GM12874 (cell line): ENCODE data around the gene CFAP99.

ENCODE experiments used
- TF ChIP-seq, protein P1 (sequence below): IDR thresholded peaks from 2 replicates; pipeline ENCODE4 v1.5.1; 2011; ENCODE audit warnings: low read depth, mild to moderate bottlenecking, control low read depth, low read length, moderate library complexity; ENCODE audit not compliant: insufficient read depth

Gene CFAP99

DNA sequence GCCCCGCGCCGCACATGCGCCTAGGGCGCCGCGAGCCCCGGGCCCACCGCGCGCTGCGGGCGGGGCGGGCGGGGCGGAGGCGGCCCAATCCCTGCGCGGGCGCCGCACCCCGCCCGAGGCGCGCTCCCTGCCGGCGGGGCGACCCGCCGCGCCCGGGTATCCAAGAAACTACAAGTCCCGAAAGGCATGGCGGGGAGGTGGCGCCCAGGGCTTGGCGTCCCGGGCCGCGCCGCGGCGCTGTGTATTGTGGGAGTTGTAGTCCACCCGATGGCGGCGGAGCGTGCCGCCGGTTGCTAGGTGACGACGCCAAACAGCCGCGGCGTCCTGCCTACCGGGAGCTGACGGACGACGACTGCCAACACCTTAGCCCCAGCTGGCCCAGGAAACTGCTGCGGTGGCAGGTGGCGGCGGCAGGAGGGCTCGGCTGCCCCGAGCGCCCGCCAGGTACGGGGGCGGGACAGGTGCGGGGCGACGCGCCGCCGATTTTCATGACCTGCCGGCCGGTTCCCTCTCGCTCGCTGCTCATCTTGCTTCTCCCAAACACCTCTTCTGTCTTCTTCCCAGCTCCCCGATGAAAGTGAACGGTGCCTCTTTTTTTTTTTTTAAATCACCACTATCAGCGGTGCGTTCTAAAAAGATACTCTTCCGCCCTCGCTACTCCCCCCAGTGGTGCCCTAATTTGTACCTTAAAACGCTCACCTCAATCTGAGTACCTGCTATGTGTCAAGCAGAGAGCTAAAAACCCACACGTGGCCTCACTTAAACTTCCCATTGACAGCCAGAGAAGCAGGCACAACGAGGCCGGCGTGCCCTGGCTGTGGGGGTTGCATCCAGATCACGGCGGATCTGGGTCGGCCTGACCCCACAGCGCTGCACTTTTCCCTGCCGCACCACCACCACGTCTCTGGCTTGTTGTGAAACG is at the start of gene CFAP99:
Gene CFAP99 (plus strand): TSS at position 306 of the 922 bp plus-strand sequence.
- TF ChIP-seq, protein P1, sequence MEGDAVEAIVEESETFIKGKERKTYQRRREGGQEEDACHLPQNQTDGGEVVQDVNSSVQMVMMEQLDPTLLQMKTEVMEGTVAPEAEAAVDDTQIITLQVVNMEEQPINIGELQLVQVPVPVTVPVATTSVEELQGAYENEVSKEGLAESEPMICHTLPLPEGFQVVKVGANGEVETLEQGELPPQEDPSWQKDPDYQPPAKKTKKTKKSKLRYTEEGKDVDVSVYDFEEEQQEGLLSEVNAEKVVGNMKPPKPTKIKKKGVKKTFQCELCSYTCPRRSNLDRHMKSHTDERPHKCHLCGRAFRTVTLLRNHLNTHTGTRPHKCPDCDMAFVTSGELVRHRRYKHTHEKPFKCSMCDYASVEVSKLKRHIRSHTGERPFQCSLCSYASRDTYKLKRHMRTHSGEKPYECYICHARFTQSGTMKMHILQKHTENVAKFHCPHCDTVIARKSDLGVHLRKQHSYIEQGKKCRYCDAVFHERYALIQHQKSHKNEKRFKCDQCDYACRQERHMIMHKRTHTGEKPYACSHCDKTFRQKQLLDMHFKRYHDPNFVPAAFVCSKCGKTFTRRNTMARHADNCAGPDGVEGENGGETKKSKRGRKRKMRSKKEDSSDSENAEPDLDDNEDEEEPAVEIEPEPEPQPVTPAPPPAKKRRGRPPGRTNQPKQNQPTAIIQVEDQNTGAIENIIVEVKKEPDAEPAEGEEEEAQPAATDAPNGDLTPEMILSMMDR, result peak; percentile 14; the same call in 1 of the 2 replicates

DNA sequence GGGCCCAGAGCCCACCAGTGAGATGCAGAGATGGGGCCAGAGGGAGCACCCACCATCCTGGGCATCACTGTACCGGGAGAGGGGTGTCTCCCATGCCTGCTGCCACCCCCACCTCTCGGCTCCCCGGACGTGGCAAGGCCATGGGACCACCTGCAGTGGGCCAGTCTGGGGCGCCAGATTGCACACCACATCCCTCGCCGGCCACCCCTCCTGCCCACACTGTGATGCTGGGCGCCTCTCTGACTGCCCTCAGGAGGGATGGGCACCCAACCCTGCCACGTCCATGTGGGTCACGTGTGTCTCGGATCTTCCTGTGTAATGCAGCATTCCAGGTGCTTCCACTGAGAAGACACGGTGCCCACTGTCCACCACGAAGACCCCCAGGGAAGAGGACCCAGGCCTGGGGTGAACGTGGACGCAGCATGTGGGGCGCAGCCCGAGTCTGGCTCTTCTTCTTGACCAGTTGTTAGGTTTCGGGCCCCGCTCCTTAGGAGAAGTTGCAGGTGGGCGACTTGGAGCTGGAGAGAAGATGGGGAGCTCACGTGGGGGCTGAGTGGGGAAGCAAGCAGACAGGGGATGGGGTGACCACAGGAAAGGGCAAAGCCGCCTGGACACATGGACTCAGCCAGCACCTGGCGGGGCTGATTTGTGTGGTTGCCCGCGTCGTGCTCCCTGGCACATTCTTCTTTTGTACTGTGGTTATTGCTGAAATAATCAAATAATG is 48.0 kb upstream of the CFAP99 start:
- TF ChIP-seq, protein P1, result no peak

DNA sequence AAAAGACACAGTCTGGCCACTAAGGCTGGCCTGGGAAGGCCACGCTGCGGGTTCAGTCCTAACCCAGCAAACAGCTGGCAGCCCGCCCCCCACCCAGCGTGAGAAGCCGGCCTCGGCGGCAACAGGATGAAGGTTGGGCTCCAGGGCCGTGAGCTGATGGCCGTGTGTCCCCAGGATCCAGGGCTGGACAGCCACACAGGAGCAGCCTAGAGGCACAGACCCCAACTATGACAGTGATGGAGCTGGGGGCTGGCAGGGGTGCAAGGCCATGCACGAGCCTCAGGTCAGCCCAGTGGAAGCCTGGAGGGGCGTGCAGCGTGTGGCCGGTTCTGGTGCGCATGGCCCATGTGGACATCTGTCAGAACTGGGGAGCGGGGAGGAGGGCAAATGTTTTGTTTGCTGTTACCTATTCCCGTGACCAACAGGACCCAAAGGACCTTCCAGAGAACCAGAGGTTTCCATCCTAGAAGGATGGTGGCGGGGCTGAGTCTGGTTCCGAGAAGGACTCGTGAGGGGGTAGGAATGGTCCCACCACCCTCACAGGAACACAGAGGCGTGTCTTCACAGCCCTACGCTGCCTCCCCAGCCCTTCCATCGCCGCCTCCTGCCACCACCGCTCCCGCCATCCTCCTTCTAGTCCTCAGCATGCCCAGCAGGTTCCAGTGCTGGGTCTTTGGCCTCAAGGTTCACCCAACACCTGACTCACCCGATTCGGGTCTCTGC is 46.8 kb upstream of the CFAP99 start:
- TF ChIP-seq, protein P1, result no peak

DNA sequence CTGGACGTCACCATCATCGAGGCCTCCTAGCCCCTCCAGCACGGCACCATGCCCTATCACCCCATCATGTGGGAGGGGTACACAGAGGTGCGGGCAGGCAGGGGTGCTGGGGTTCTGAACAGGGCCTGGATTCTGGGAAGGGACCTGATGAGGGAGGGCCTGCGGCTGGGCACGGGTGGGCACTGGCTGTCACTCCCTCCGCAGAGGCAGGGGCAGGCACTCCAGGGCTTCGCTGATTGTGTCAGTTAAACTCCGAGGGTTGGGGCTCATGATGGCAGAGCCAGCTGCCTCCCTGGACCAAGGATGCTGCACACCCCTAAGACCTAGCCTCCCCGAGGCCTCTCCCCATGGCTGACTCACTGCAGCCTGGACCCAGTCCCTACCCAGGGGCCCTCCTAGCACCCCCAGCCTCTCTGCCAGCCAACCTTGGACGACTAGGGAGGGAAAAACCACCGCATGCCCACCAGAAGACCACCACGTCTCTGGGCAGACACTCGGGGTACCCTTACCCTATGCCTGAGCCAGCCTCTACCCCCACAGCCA is 46.2 kb upstream of the CFAP99 start:
- TF ChIP-seq, protein P1, result no peak

DNA sequence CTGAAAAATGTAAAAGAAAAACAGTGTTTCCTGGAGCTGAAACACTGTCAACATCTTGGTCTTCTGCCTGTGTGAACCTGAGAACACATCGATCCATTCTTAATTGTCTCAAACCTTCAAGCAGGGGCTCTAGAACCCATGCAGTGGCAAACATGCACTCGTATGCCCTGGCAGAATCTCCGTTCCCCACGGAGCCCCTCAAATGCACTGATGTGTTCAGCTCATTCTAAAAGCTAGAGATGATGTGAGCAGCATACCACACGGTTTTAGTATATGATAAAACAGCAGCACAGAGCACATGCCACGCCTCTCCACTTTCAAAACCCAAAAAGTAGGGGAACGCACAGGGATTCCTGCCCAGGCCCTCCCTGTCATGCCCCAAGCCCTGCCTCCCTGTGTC is 45.2 kb upstream of the CFAP99 start:
- TF ChIP-seq, protein P1, result no peak

DNA sequence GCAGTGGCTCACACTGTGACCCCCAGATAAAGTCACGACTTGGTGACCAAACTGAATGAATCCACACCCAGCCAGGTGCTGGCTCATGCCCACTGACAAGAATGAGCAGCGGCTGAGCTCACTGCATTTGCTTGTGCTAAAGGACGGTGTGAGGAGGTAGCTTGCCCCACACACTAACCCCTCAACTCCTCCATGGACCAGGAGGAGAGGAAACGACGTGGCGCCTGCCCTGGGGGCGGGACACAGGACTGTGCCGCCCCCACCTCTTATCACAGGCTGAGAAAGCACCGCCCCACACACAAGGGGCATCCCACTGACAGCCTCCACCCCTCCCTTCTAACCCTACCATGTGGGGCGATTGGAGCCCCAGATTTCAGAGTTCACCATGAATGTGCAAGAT is 43.3 kb upstream of the CFAP99 start:
- TF ChIP-seq, protein P1, result no peak
